Measurements from ENCODE around the gene CEP250. TPM values are rescaled to one million over a fixed set of nuclear protein-coding genes. Genes with fewer than 3 reads are reported as not detected.

The CEP250 gene, protein sequence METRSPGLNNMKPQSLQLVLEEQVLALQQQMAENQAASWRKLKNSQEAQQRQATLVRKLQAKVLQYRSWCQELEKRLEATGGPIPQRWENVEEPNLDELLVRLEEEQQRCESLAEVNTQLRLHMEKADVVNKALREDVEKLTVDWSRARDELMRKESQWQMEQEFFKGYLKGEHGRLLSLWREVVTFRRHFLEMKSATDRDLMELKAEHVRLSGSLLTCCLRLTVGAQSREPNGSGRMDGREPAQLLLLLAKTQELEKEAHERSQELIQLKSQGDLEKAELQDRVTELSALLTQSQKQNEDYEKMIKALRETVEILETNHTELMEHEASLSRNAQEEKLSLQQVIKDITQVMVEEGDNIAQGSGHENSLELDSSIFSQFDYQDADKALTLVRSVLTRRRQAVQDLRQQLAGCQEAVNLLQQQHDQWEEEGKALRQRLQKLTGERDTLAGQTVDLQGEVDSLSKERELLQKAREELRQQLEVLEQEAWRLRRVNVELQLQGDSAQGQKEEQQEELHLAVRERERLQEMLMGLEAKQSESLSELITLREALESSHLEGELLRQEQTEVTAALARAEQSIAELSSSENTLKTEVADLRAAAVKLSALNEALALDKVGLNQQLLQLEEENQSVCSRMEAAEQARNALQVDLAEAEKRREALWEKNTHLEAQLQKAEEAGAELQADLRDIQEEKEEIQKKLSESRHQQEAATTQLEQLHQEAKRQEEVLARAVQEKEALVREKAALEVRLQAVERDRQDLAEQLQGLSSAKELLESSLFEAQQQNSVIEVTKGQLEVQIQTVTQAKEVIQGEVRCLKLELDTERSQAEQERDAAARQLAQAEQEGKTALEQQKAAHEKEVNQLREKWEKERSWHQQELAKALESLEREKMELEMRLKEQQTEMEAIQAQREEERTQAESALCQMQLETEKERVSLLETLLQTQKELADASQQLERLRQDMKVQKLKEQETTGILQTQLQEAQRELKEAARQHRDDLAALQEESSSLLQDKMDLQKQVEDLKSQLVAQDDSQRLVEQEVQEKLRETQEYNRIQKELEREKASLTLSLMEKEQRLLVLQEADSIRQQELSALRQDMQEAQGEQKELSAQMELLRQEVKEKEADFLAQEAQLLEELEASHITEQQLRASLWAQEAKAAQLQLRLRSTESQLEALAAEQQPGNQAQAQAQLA (N-terminal part only)
- 14.0 and 39.8 TPM in 2 replicates for total RNA-seq

DNA sequence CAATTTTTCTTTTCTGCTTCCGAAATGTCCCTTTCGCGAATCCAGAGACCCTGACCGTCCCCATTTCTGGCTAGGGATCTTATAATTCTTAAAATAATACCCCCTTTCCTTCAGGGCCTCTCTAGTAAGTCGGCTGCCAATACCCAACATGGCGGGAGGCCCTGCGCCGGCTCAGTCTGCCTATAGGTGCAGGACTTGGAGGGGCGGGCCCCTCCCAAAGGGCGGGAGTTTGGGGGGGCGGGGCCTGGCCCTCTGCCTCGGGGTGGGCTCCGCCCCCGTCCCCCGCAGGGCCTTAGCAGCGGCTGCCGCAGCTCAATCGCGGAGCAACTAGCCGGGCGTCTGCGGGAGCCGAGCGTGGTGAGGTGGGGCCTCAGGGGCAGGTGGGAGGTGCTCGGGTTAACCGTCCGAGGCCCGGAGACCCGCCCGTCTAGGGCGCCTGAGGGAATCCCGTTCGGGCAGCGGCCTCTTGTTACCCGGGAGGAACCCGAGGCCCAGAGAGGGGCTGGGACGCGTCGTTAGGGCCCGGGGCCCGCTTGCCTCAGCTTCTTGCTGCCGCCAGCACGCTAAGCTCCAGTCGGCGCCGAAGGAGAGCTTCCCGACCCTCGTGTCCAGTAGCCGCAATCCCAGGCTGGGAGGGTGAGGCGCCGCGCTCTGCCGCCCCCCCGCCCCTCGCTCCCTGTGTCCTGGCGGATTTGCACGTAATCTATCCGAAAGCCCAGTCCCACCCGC, at the start of gene CEP250:
TSS of gene CEP250 (plus strand) at position 718 of the 729 bp plus-strand sequence. CDS start 6,770 bp downstream, outside the sequence.

DNA sequence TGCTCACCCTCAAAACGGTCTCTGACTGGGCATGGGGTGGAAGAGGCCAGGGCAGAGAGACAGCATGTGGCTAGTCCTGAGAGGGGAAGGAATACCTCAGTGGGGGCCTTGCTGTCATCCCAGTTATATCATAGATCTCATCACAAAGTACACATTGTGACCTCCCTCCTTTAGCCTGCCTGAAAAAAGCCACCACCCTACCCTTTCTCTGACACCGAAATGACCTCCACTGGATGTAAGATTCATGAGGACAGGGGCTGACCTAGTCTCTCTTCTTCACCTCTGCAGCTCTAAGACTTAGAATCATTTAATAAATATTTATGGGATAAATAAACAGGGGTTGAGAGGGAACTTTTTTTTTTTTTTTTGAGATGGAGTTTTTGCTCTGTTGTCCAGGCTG, 74.2 kb downstream of the CEP250 start, which contains the start of gene C20orf173:
TSS of gene C20orf173 (minus strand) at position 101 of the 400 bp plus-strand sequence. CDS start 279 bp downstream, outside the sequence.

DNA sequence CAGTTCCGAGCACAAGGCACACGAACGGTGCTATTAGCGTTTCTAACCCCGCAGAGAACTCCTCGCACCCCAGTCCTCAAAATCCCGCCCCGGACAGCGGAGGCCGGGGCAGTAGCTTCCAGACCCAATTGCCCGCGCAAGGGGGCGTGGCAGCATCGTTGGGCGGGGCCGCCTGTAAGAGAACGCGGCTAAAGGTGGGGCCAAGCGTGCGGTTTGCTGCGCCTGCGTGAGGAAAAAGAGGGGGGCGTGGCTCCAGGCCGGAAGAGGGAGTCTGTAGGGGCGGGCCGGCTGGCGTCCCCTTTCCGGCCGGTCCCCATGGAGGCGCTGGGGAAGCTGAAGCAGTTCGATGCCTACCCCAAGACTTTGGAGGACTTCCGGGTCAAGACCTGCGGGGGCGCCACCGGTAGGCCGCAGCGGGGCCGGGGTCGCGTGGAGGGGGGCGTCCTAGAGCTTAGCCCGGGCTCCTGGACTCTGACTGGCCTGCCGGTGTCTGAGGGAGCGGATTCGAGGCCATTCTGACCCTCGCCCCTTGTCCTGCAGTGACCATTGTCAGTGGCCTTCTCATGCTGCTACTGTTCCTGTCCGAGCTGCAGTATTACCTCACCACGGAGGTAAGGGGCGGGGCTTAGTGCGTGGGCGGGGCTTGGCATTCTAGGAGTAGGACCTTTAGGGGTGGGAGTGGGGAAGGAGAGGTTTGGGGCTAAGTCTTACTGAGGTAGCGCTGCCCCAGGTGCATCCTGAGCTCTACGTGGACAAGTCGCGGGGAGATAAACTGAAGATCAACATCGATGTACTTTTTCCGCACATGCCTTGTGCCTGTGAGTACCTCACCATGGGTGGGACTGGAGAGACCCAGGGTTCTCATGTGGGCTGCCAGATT, 86.6 kb downstream of the CEP250 start, which contains the start of gene ERGIC3:
TSS of gene ERGIC3 (plus strand) at position 296 of the 880 bp plus-strand sequence. CDS start at position 316, 20 bp downstream.

Other genes with a start within 250 kb of the CEP250 start
- gene MMP24, start 228.9 kb upstream of the CEP250 start, total RNA-seq, result 0.32 and 0.46 TPM in 2 replicates
- gene MMP24OS, start 177.5 kb upstream of the CEP250 start, total RNA-seq, result 4.9 and 9.4 TPM in 2 replicates
- gene EIF6, start 170.8 kb upstream of the CEP250 start, total RNA-seq, result 142 and 222 TPM in 2 replicates
- gene FAM83C, start 163.2 kb upstream of the CEP250 start, total RNA-seq, result not detected in 2 replicates
- gene UQCC1, start 43.6 kb upstream of the CEP250 start, total RNA-seq, result 16.6 and 22.0 TPM in 2 replicates
- gene GDF5, start 17.4 kb upstream of the CEP250 start, total RNA-seq, result 0.46 TPM in 1 of 2 replicates, not detected in the other
- gene C20orf173, start 74.1 kb downstream of the CEP250 start, total RNA-seq, result not detected in 2 replicates
- gene ERGIC3, start 86.5 kb downstream of the CEP250 start, total RNA-seq, result 244 and 340 TPM in 2 replicates
- 11.2 and 23.4 TPM in 2 replicates for gene SPAG4, start 160.2 kb downstream of the CEP250 start, total RNA-seq
- 109 and 146 TPM in 2 replicates for gene CPNE1, start 209.3 kb downstream of the CEP250 start, total RNA-seq
- 53.6 and 58.7 TPM in 2 replicates for gene RBM12, start 209.3 kb downstream of the CEP250 start, total RNA-seq
- gene NFS1, start 243.8 kb downstream of the CEP250 start, total RNA-seq, result 19.5 and 19.9 TPM in 2 replicates
- 164 and 382 TPM in 2 replicates for gene ROMO1, start 243.8 kb downstream of the CEP250 start, total RNA-seq

Measured in epithelial cell of umbilical artery (primary cell).